Body of pancreas (tissue), 4 donors: ENCODE data around the gene HELZ2.

Experiments used
- POLR2A ChIP-seq, 3 donors: fragments of 450-650 bp; IDR thresholded peaks; one replicate each; pipeline ENCODE4 v1.6.1; 2016; ENCODE audit warnings: antibody characterized with exemption in 3 of 3, mild to moderate bottlenecking in 2 of 3
- TF ChIP-seq, protein P1 (sequence below), 7 experiments: fragments of 450-650 bp in 4 of 7; fragments of 200-600 bp in 3 of 7; sonication (generic) in 3 of 7; IDR thresholded peaks; one replicate each; pipeline ENCODE4 v1.5.1; 2016 to 2019; ENCODE audit warnings: antibody characterized with exemption in 7 of 7

DNA sequence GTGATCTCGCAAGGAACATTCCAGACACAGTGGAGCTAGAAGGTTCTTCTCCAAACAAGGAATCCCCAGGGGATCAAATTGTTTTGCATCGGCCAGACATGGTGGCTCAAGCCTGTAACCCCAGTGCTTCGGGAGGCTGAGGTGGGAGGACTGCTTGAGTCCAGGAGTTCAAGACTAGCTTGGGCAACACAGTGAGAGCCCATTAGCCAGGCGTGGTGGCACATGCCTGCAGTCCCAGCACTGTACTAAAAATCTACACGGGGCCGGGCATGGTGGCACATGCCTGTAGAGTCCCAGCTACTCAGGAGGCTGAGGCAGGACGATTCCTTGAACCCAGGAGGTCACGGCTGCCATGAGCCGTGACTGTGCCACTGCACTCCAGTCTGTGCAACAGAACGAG, 37.6 kb upstream of the HELZ2 start:
- TF ChIP-seq, protein P1, sequence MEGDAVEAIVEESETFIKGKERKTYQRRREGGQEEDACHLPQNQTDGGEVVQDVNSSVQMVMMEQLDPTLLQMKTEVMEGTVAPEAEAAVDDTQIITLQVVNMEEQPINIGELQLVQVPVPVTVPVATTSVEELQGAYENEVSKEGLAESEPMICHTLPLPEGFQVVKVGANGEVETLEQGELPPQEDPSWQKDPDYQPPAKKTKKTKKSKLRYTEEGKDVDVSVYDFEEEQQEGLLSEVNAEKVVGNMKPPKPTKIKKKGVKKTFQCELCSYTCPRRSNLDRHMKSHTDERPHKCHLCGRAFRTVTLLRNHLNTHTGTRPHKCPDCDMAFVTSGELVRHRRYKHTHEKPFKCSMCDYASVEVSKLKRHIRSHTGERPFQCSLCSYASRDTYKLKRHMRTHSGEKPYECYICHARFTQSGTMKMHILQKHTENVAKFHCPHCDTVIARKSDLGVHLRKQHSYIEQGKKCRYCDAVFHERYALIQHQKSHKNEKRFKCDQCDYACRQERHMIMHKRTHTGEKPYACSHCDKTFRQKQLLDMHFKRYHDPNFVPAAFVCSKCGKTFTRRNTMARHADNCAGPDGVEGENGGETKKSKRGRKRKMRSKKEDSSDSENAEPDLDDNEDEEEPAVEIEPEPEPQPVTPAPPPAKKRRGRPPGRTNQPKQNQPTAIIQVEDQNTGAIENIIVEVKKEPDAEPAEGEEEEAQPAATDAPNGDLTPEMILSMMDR (IDR thresholded peaks at IDR 0.05), result no peak
- TF ChIP-seq POLR2A (IDR thresholded peaks at IDR 0.05), result no peak
